CD8-positive, alpha-beta memory T cell (primary cell): ENCODE measurements around the gene RPUSD4. TPM values are rescaled to one million over a fixed set of nuclear protein-coding genes. Genes with fewer than 3 reads are reported as not detected.

Experiments used
- CTCF ChIA-PET: fragments of 350-600 bp; sonication (Branson Sonifier 250); formaldehyde crosslinking; loops from one replicate; lab custom pipeline; 2021; ENCODE audit warnings: antibody characterized with exemption; lab: Charles Lee
- POLR2A ChIA-PET: fragments of 350-600 bp; sonication (Branson Sonifier 250); formaldehyde crosslinking; loops from one replicate; lab custom pipeline; 2021; ENCODE audit warnings: antibody characterized with exemption; lab: Charles Lee
- DNase-seq, 5 donors: peaks; one replicate each; pipeline versions ENCODE4 v3.0.0 to v3.0.0-alpha.2; 2020 to 2022; ENCODE audit warnings: mixed read lengths in 1 of 5
- H3K27ac ChIP-seq: one replicate; pipeline ENCODE4 v1.7.0; 2013; ENCODE audit warnings: low read depth, mild to moderate bottlenecking, low read length, moderate library complexity
- H3K27me3 ChIP-seq: 2 replicates; pipeline ENCODE4 v1.7.0; 2013; ENCODE audit warnings: low read length, mild to moderate bottlenecking; ENCODE audit not compliant: insufficient read depth, poor library complexity, severe bottlenecking
- H3K36me3 ChIP-seq: 2 replicates; pipeline ENCODE4 v1.7.0; 2013; ENCODE audit warnings: mild to moderate bottlenecking, low read length, moderate library complexity; ENCODE audit not compliant: insufficient read depth
- H3K4me1 ChIP-seq: 2 replicates; pipeline ENCODE4 v1.7.0; 2013; ENCODE audit warnings: mild to moderate bottlenecking, low read length, moderate library complexity; ENCODE audit not compliant: insufficient read depth
- H3K4me3 ChIP-seq: 2 replicates; pipeline ENCODE4 v1.7.0; 2013; ENCODE audit warnings: mild to moderate bottlenecking, low read length
- H3K9me3 ChIP-seq: 2 replicates; pipeline ENCODE4 v1.7.0; 2013; ENCODE audit warnings: mild to moderate bottlenecking, low read length
- H3K27ac Mint-ChIP-seq, 8 donors: one replicate each; pipeline ENCODE4 v1.8.0; 2020 to 2021; ENCODE audit warnings: mixed read lengths in 8 of 8, mild to moderate bottlenecking in 6 of 8, inconsistent platforms in 3 of 8, moderate library complexity in 3 of 8
- H3K27me3 Mint-ChIP-seq, 2 donors: one replicate each; pipeline ENCODE4 v1.8.0; 2020 to 2021; ENCODE audit warnings: mixed read lengths in 2 of 2, mild to moderate bottlenecking in 1 of 2, moderate library complexity in 1 of 2
- H3K36me3 Mint-ChIP-seq, 3 donors: one replicate each; pipeline ENCODE4 v1.8.0; 2020 to 2021; ENCODE audit warnings: mixed read lengths in 3 of 3, inconsistent platforms in 1 of 3, mild to moderate bottlenecking in 1 of 3
- H3K4me1 Mint-ChIP-seq, 3 donors: one replicate each; pipeline ENCODE4 v1.8.0; 2020 to 2021; ENCODE audit warnings: mixed read lengths in 3 of 3, inconsistent platforms in 1 of 3, mild to moderate bottlenecking in 1 of 3
- H3K4me3 Mint-ChIP-seq, 7 donors: one replicate each; pipeline ENCODE4 v1.8.0; 2020 to 2021; ENCODE audit warnings: mixed read lengths in 7 of 7, mild to moderate bottlenecking in 6 of 7, moderate library complexity in 4 of 7, inconsistent platforms in 2 of 7
- H3K9me3 Mint-ChIP-seq, 5 donors: one replicate each; pipeline ENCODE4 v1.8.0; 2020 to 2022; ENCODE audit warnings: mixed read lengths in 5 of 5, mild to moderate bottlenecking in 3 of 5, moderate library complexity in 2 of 5, inconsistent platforms in 1 of 5
- polyA plus RNA-seq: library from polyadenylated mRNA; unstranded; fragments of 300-500 nt; fragmentation: Illumina TruSeq; gene quantifications from one replicate; pipeline ENCODE4 v1.2.3, GENCODE V29; 2021
- total RNA-seq, 2 experiments: library from RNA; stranded (reverse); gene quantifications; one replicate each; pipeline ENCODE4 v1.2.3, GENCODE V29; 2021

The RPUSD4 gene
- total and polyA plus RNA-seq, 3 experiments from 2014 or later = 20.4 to 48.8 (median 47.3) TPM

DNA sequence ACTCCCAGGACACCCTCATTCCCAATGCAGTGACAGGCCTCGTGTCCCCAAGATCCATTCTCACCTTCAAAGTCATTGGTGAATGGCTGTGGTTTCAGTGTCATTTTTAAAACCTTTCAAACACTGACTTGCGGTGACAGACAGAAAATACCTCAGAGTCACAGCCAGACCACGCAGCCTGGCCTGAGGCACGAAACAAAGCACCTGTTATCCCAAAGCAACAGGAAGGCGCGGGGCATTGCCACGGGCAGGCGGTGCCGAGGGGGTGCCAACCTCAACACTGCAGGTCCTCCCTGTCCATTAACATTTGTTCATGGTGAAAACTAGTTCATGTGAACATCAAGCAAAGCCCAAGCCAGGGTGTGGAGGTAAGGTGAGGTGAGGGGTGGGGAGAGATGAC, 38.2 kb downstream of the RPUSD4 start:
- no peak overlapping the region for H3K4me3 Mint-ChIP-seq
- no peaks in the 10 kb centered on the region for H3K36me3 Mint-ChIP-seq
- DNase-seq = no peak
- peaks cover 9 to 33% of the 10 kb centered on the region in 2 donors for H3K27me3 Mint-ChIP-seq
- no peak overlapping the region for H3K27ac Mint-ChIP-seq
- Histone ChIP-seq H3K4me1 (no peaks in the 10 kb centered on the region), H3K27ac (no peak overlapping the region), H3K27me3 (no peaks in the 10 kb centered on the region), H3K36me3 (no peaks in the 10 kb centered on the region), H3K4me3 (no peak overlapping the region), H3K9me3 (no peaks in the 10 kb centered on the region)
- POLR2A ChIA-PET = no interaction called here
- CTCF ChIA-PET = no interaction called here
- H3K4me1 Mint-ChIP-seq = no peaks in the 10 kb centered on the region
- H3K9me3 Mint-ChIP-seq = peaks cover 0 to 5% (median 0%) of the 10 kb centered on the region in 5 donors

- peaks cover 0 to 5% (median 0%) of the 10 kb centered on the region in 5 donors for H3K9me3 Mint-ChIP-seq
- H3K27me3 ChIP-seq = no peaks in the 10 kb centered on the region
- ChIA-PET CTCF (no interaction called here), POLR2A (no interaction called here)
- no peak overlapping the region for H3K27ac ChIP-seq
- no peak overlapping the region for H3K27ac Mint-ChIP-seq
- H3K4me3 ChIP-seq = no peak overlapping the region
- H3K9me3 ChIP-seq = no peaks in the 10 kb centered on the region
- H3K4me1 ChIP-seq = no peaks in the 10 kb centered on the region
- H3K36me3 ChIP-seq = no peaks in the 10 kb centered on the region
- no peaks in the 10 kb centered on the region for H3K36me3 Mint-ChIP-seq
- no peak for DNase-seq
- H3K4me3 Mint-ChIP-seq = no peak overlapping the region
- no peaks in the 10 kb centered on the region for H3K4me1 Mint-ChIP-seq
- peaks cover 9 to 33% of the 10 kb centered on the region in 2 donors for H3K27me3 Mint-ChIP-seq
These were observed 38.8 kb downstream of the RPUSD4 start for GRCh38 chr11:126172596-126173038.

GRCh38 chr11:126169291-126169690, 42.2 kb downstream of the RPUSD4 start:
- Mint-ChIP-seq H3K4me3 (no peak overlapping the region), H3K36me3 (no peaks in the 10 kb centered on the region), H3K27ac (no peak overlapping the region), H3K27me3 (peaks cover 11 to 43% of the 10 kb centered on the region in 2 donors), H3K4me1 (no peaks in the 10 kb centered on the region), H3K9me3 (peaks cover 0 to 5% (median 0%) of the 10 kb centered on the region in 5 donors)
- no peak for DNase-seq
- no peak overlapping the region for H3K4me3 ChIP-seq
- H3K36me3 ChIP-seq = no peaks in the 10 kb centered on the region
- ChIA-PET CTCF (no interaction called here), POLR2A (no interaction called here)
- H3K4me1 ChIP-seq = no peaks in the 10 kb centered on the region
- no peaks in the 10 kb centered on the region for H3K27me3 ChIP-seq
- H3K27ac ChIP-seq = no peak overlapping the region
- no peaks in the 10 kb centered on the region for H3K9me3 ChIP-seq

- CTCF ChIA-PET = no interaction called here
- H3K27ac ChIP-seq = no peak overlapping the region
- H3K9me3 Mint-ChIP-seq = peaks cover 0 to 5% (median 0%) of the 10 kb centered on the region in 5 donors
- H3K9me3 ChIP-seq = no peaks in the 10 kb centered on the region
- H3K4me3 ChIP-seq = no peak overlapping the region
- H3K27ac Mint-ChIP-seq = no peak overlapping the region
- DNase-seq = no peak
- no peaks in the 10 kb centered on the region for H3K36me3 Mint-ChIP-seq
- no peaks in the 10 kb centered on the region for H3K36me3 ChIP-seq
- H3K4me1 ChIP-seq = no peaks in the 10 kb centered on the region
- H3K27me3 Mint-ChIP-seq = peaks cover 7 to 35% of the 10 kb centered on the region in 2 donors
- H3K27me3 ChIP-seq = no peaks in the 10 kb centered on the region
- no peak overlapping the region for H3K4me3 Mint-ChIP-seq
- POLR2A ChIA-PET = no interaction called here
- no peaks in the 10 kb centered on the region for H3K4me1 Mint-ChIP-seq
These were observed 44.0 kb downstream of the RPUSD4 start for GRCh38 chr11:126167488-126167887.

GRCh38 chr11:126166413-126166812, 45.0 kb downstream of the RPUSD4 start:
- Mint-ChIP-seq H3K4me3 (no peak overlapping the region), H3K4me1 (no peaks in the 10 kb centered on the region), H3K36me3 (no peaks in the 10 kb centered on the region), H3K9me3 (peaks cover 0 to 5% (median 0%) of the 10 kb centered on the region in 5 donors), H3K27me3 (peaks cover 5 to 32% of the 10 kb centered on the region in 2 donors), H3K27ac (no peak overlapping the region)
- H3K4me1 ChIP-seq = no peaks in the 10 kb centered on the region
- ChIA-PET POLR2A (no interaction called here), CTCF (no interaction called here)
- no peaks in the 10 kb centered on the region for H3K36me3 ChIP-seq
- no peak overlapping the region for H3K4me3 ChIP-seq
- DNase-seq = no peak
- H3K27me3 ChIP-seq = no peaks in the 10 kb centered on the region
- H3K9me3 ChIP-seq = no peaks in the 10 kb centered on the region
- no peak overlapping the region for H3K27ac ChIP-seq

DNA sequence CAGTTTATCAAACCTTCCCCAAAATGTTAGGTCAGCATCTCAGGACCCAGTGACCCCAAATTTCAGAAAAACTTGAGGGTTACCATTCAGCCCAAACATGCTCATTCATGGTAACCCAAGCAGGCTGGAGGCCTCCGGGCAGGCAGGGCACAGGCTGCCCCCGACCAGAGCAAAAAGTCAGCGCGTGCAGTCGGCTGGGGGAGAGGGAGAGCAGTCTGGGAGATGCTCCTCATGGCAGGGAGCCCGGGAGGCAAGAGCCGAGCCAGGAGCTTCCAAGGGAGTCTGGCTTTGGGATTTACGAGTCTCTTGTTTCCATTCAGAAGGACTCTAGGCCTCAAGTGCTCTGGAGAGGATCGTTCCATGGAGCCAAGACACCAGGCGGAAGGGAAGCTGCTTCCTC, 45.7 kb downstream of the RPUSD4 start:
- no peaks in the 10 kb centered on the region for H3K9me3 Mint-ChIP-seq
- H3K9me3 ChIP-seq = no peaks in the 10 kb centered on the region
- POLR2A ChIA-PET = no interaction called here
- H3K36me3 ChIP-seq = no peaks in the 10 kb centered on the region
- no peak overlapping the region for H3K27ac Mint-ChIP-seq
- H3K36me3 Mint-ChIP-seq = no peaks in the 10 kb centered on the region
- H3K4me1 Mint-ChIP-seq = no peaks in the 10 kb centered on the region
- H3K27ac ChIP-seq = no peak overlapping the region
- CTCF ChIA-PET = no interaction called here
- H3K27me3 Mint-ChIP-seq = peaks cover 5 to 30% of the 10 kb centered on the region in 2 donors
- DNase-seq = no peak
- no peaks in the 10 kb centered on the region for H3K4me1 ChIP-seq
- no peaks in the 10 kb centered on the region for H3K27me3 ChIP-seq
- no peak overlapping the region for H3K4me3 ChIP-seq
- H3K4me3 Mint-ChIP-seq = no peak overlapping the region

DNA sequence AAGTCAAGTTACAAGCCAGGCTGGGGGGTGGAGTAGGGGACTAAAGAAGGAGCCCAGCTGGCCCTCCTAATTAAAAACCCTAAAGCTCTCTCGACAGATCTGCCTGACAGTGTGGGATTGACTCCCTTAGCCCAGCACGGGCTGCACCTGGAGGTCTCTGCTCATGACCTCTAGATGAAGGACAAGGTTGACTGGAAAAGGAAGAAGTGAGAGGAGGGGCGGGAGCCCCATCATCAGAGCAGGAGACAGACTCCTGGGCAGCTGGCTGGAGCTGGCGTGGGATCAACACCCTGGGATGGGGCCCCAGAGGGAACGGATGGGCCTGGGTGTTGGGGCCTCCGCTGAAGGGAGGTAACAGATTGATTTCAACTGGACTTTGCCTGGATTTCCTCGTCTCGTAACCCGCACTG, 46.1 kb downstream of the RPUSD4 start:
- Histone ChIP-seq H3K36me3 (no peaks in the 10 kb centered on the region), H3K4me3 (no peak overlapping the region), H3K4me1 (no peaks in the 10 kb centered on the region), H3K27ac (no peak overlapping the region), H3K27me3 (no peaks in the 10 kb centered on the region), H3K9me3 (no peaks in the 10 kb centered on the region)
- Mint-ChIP-seq H3K36me3 (no peaks in the 10 kb centered on the region), H3K4me1 (no peaks in the 10 kb centered on the region), H3K9me3 (no peaks in the 10 kb centered on the region), H3K27me3 (peaks cover 5 to 31% of the 10 kb centered on the region in 2 donors), H3K4me3 (no peak overlapping the region), H3K27ac (no peak overlapping the region)
- POLR2A ChIA-PET = no interaction called here
- no peak for DNase-seq
- CTCF ChIA-PET = interaction anchor here (0.6 kb wide), 1 partner anchor 50 kb away, joined by 3 read pairs; no protein-coding TSS in a partner anchor

DNA sequence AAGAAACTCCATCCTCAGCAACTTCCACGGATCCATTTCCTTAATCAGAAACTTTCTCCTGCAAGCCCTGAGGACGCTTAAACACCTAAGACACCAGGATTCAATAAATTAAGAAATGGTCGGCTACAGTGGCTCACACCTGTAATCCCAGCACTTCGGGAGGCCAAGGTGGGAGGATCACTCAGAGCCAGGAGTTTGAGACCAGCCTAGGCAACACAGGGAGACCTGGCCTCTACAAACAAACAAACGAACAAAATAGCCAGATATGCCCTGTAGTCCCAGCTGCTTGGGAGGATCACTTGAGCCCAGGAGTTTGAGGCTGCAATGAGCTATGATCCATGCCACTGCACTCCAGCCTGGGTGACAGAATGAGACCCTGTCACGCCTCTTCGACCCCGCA, 46.7 kb downstream of the RPUSD4 start:
- Histone ChIP-seq H3K9me3 (no peaks in the 10 kb centered on the region), H3K27me3 (no peaks in the 10 kb centered on the region), H3K4me3 (no peak overlapping the region), H3K27ac (no peak overlapping the region), H3K4me1 (no peaks in the 10 kb centered on the region), H3K36me3 (no peaks in the 10 kb centered on the region)
- Mint-ChIP-seq H3K27ac (no peak overlapping the region), H3K9me3 (no peaks in the 10 kb centered on the region), H3K4me1 (no peaks in the 10 kb centered on the region), H3K4me3 (no peak overlapping the region), H3K36me3 (no peaks in the 10 kb centered on the region), H3K27me3 (peaks cover 6 to 31% of the 10 kb centered on the region in 2 donors)
- ChIA-PET CTCF (interaction anchor here (0.6 kb wide), 1 partner anchor 50 kb away, joined by 3 read pairs; no protein-coding TSS in a partner anchor), POLR2A (no interaction called here)
- no peak for DNase-seq
